Adrenal gland (tissue), 5 donors: ENCODE data around the gene MADD.

Experiments used
- CTCF ChIP-seq, 6 experiments: fragments of 450-650 bp in 4 of 6; fragments of 200-600 bp in 2 of 6; sonication (generic) in 1 of 6; IDR thresholded peaks; 1 replicate in 5 of 6; 2 replicates in 1 of 6; pipeline versions ENCODE4 v1.5.1 to v1.8.0; 2016 to 2021; ENCODE audit warnings: antibody characterized with exemption in 6 of 6, mild to moderate bottlenecking in 2 of 6, moderate library complexity in 1 of 6
- POLR2A ChIP-seq, 2 donors: fragments of 450-650 bp; IDR thresholded peaks; one replicate each; pipeline ENCODE4 v1.6.1; 2017; ENCODE audit warnings: antibody characterized with exemption in 2 of 2, mild to moderate bottlenecking in 2 of 2, moderate library complexity in 1 of 2
- donor health status: DM: no; HTN: no; CAD: no.

DNA sequence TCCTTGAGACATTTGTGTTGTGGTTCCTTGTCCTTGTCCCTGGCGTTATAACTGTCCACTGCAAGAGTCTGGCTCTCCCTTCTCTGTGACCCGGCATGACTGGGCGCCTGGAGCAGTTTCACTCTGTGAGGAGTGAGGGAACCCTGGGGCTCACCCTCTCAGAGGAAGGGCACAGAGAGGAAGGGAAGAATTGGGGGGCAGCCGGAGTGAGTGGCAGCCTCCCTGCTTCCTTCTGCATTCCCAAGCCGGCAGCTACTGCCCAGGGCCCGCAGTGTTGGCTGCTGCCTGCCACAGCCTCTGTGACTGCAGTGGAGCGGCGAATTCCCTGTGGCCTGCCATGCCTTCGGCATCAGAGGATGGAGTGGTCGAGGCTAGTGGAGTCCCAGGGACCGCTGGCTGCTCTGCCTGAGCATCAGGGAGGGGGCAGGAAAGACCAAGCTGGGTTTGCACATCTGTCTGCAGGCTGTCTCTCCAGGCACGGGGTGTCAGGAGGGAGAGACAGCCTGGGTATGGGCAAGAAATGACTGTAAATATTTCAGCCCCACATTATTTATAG lies 59.6 kb downstream of the MADD start:
- no peak for TF ChIP-seq CTCF (IDR thresholded peaks at IDR 0.05)
- no peak for TF ChIP-seq POLR2A (IDR thresholded peaks at IDR 0.05)
